Urinary bladder (tissue), 4 donors: Measurements from ENCODE around the gene IL17A. TPM values are rescaled to one million over a fixed set of nuclear protein-coding genes. Genes with fewer than 3 reads are reported as not detected.

ENCODE experiments used
- DNase-seq: peaks from one replicate; pipeline ENCODE4 v3.0.0-alpha.2; 2015; ENCODE audit errors: extremely low spot score
- H3K27ac ChIP-seq: one replicate; pipeline ENCODE4 v1.5.1; 2013; ENCODE audit warnings: low read depth, mild to moderate bottlenecking, moderate library complexity
- H3K36me3 ChIP-seq: one replicate; pipeline ENCODE4 v1.6.1; 2013; ENCODE audit warnings: mild to moderate bottlenecking, moderate library complexity; ENCODE audit not compliant: insufficient read depth
- H3K4me1 ChIP-seq: one replicate; pipeline ENCODE4 v1.6.1; 2013; ENCODE audit warnings: mild to moderate bottlenecking, moderate library complexity; ENCODE audit not compliant: insufficient read depth
- H3K4me3 ChIP-seq: one replicate; pipeline ENCODE4 v1.5.1; 2013; ENCODE audit warnings: low read depth, low read length
- WGBS: extraction: QIAGEN DNeasy Blood & Tissue Kit; methylation state at CpG from one replicate; pipeline ENCODE4 v1.1.7; 2013; 5-methylcytosine and 5-hydroxymethylcytosine counted together
- polyA plus RNA-seq: library from polyadenylated mRNA; stranded (reverse); fragments of 200-250 nt; gene quantifications from one replicate; pipeline ENCODE4 v1.2.3, GENCODE V29; 2013
- total RNA-seq: library from RNA; depleted of rRNA; stranded (reverse); fragments of >200 nt; gene quantifications from one replicate; pipeline ENCODE4 v1.2.3, GENCODE V29; 2014
- donor health status: healthy with polysubstance abuse.
- donor health status: healthy.

The IL17A gene
- total RNA-seq (not detected), polyA plus RNA-seq (not detected)

- Histone ChIP-seq H3K4me3 (no peak within 1 kb of the TSS), H3K27ac (no peak within 1 kb of the TSS), H3K36me3 (no peaks in the 10 kb centered on the region), H3K4me1 (no peaks in the 10 kb centered on the region)
- 96% methylated on average over 7 of the region's 7 CpGs for WGBS
- no peak for DNase-seq
These were observed at the start of gene IL17A for GRCh38 chr6:52186075-52186474. Gene IL17A, plus strand, starts transcription at chr6:52186375. Its CDS starts 57 bp downstream, at chr6:52186432.

GRCh38 chr6:52136934-52137467, 49.2 kb upstream of the IL17A start:
- Histone ChIP-seq H3K27ac (no peak overlapping the region), H3K4me1 (no peaks in the 10 kb centered on the region), H3K36me3 (no peaks in the 10 kb centered on the region), H3K4me3 (no peak overlapping the region)
- WGBS: 69% methylated on average over 12 of the region's 12 CpGs
- DNase-seq: no peak

GRCh38 chr6:52138284-52138683, 47.9 kb upstream of the IL17A start:
- no peaks in the 10 kb centered on the region for H3K4me1 ChIP-seq
- no peaks in the 10 kb centered on the region for H3K36me3 ChIP-seq
- H3K27ac ChIP-seq: no peak overlapping the region
- DNase-seq: no peak
- no peak overlapping the region for H3K4me3 ChIP-seq
- WGBS: 89% methylated on average over 4 of the region's 4 CpGs

GRCh38 chr6:52139985-52140680, 46.0 kb upstream of the IL17A start:
- Histone ChIP-seq H3K4me1 (no peaks in the 10 kb centered on the region), H3K27ac (no peak overlapping the region), H3K4me3 (no peak overlapping the region), H3K36me3 (no peaks in the 10 kb centered on the region)
- 24% methylated on average over 3 of the region's 3 CpGs for WGBS
- no peak for DNase-seq

- H3K27ac ChIP-seq: no peak overlapping the region
- no peaks in the 10 kb centered on the region for H3K4me1 ChIP-seq
- WGBS: 79% methylated on average over 1 of the region's 1 CpG
- DNase-seq: no peak
- H3K36me3 ChIP-seq: no peaks in the 10 kb centered on the region
- H3K4me3 ChIP-seq: no peak overlapping the region
These were observed 44.6 kb upstream of the IL17A start for GRCh38 chr6:52141596-52141995.

- WGBS: 77% methylated on average over 1 of the region's 1 CpG
- Histone ChIP-seq H3K27ac (no peak overlapping the region), H3K36me3 (no peaks in the 10 kb centered on the region), H3K4me1 (no peaks in the 10 kb centered on the region), H3K4me3 (no peak overlapping the region)
- DNase-seq: no peak
These were observed 43.6 kb upstream of the IL17A start for GRCh38 chr6:52142556-52142955.

- no peak overlapping the region for H3K4me3 ChIP-seq
These were observed 42.6 kb upstream of the IL17A start for GRCh38 chr6:52143551-52143950.

GRCh38 chr6:52144196-52145076, 41.7 kb upstream of the IL17A start:
- Histone ChIP-seq H3K4me1 (no peaks in the 10 kb centered on the region), H3K36me3 (no peaks in the 10 kb centered on the region), H3K4me3 (no peak overlapping the region), H3K27ac (no peak overlapping the region)
- no peak for DNase-seq
- WGBS: 86% methylated on average over 14 of the region's 14 CpGs

More at GRCh38 chr6:52143551-52143950, 42.6 kb upstream of the IL17A start:
- 80% methylated on average over 4 of the region's 4 CpGs for WGBS
- no peak for DNase-seq
- Histone ChIP-seq H3K36me3 (no peaks in the 10 kb centered on the region), H3K4me1 (no peaks in the 10 kb centered on the region), H3K27ac (no peak overlapping the region)

- H3K4me1 ChIP-seq: no peaks in the 10 kb centered on the region
- no peak overlapping the region for H3K27ac ChIP-seq
- WGBS: 87% methylated on average over 3 of the region's 3 CpGs
- no peaks in the 10 kb centered on the region for H3K36me3 ChIP-seq
- no peak overlapping the region for H3K4me3 ChIP-seq
- no peak for DNase-seq
These were observed 39.2 kb upstream of the IL17A start for GRCh38 chr6:52146851-52147445.

- DNase-seq: no peak
These were observed 37.1 kb upstream of the IL17A start for GRCh38 chr6:52149076-52149475.

GRCh38 chr6:52149949-52150348, 36.2 kb upstream of the IL17A start:
- no peaks in the 10 kb centered on the region for H3K36me3 ChIP-seq
- no peak overlapping the region for H3K27ac ChIP-seq
- 86% methylated on average over 2 of the region's 2 CpGs for WGBS
- no peak for DNase-seq
- no peak overlapping the region for H3K4me3 ChIP-seq
- H3K4me1 ChIP-seq: no peaks in the 10 kb centered on the region

More at GRCh38 chr6:52149076-52149475, 37.1 kb upstream of the IL17A start:
- Histone ChIP-seq H3K4me1 (no peaks in the 10 kb centered on the region), H3K36me3 (no peaks in the 10 kb centered on the region), H3K27ac (no peak overlapping the region), H3K4me3 (no peak overlapping the region)

- no peak overlapping the region for H3K27ac ChIP-seq
- H3K36me3 ChIP-seq: no peaks in the 10 kb centered on the region
- no peaks in the 10 kb centered on the region for H3K4me1 ChIP-seq
- no peak overlapping the region for H3K4me3 ChIP-seq
- no peak for DNase-seq
These were observed 34.1 kb upstream of the IL17A start for GRCh38 chr6:52152070-52152423.

GRCh38 chr6:52152711-52153160, 33.4 kb upstream of the IL17A start:
- DNase-seq: no peak

More at GRCh38 chr6:52152711-52153160, 33.4 kb upstream of the IL17A start:
- 42% methylated on average over 7 of the region's 7 CpGs for WGBS
- no peak overlapping the region for H3K27ac ChIP-seq
- H3K4me3 ChIP-seq: no peak overlapping the region
- no peaks in the 10 kb centered on the region for H3K4me1 ChIP-seq
- H3K36me3 ChIP-seq: no peaks in the 10 kb centered on the region
